ENCODE results near the gene MRPS27.
"Not testable (repeated sequence)": the region's sequence is repeated elsewhere in the genome, so short reads cannot be mapped to it uniquely, and the experiment has no call there.

The MRPS27 gene

GRCh38 chr5:72195581-72195980 is 124.5 kb downstream of the MRPS27 start:
- no peak for DNase-seq

GRCh38 chr5:72194846-72195245 is 125.2 kb downstream of the MRPS27 start:
- DNase-seq: no peak

- DNase-seq: no peak
Measured at GRCh38 chr5:72191404-72191803, 128.6 kb downstream of the MRPS27 start.

- DNase-seq: no peak
Measured at GRCh38 chr5:72189146-72189545, 130.9 kb downstream of the MRPS27 start.

GRCh38 chr5:72188166-72188565 is 131.9 kb downstream of the MRPS27 start:
- no peak for DNase-seq

GRCh38 chr5:72187388-72188075 is 132.5 kb downstream of the MRPS27 start:
- no peak for DNase-seq

GRCh38 chr5:72185496-72186329 is 134.3 kb downstream of the MRPS27 start:
- DNase-seq: no peak

GRCh38 chr5:72184408-72184807 is 135.6 kb downstream of the MRPS27 start:
- no peak for DNase-seq

GRCh38 chr5:72183101-72183520 is 136.9 kb downstream of the MRPS27 start:
- no peak for DNase-seq

GRCh38 chr5:72182686-72183085 is 137.4 kb downstream of the MRPS27 start:
- no peak for DNase-seq

- DNase-seq: no peak
Measured at GRCh38 chr5:72180925-72181324, 139.1 kb downstream of the MRPS27 start.

- no peak for DNase-seq
Measured at GRCh38 chr5:72179816-72180440, 140.1 kb downstream of the MRPS27 start.

- no peak for DNase-seq
Measured at GRCh38 chr5:72179028-72179815, 140.8 kb downstream of the MRPS27 start.

GRCh38 chr5:72177538-72177937 is 142.5 kb downstream of the MRPS27 start:
- no peak for DNase-seq

GRCh38 chr5:72172786-72173185 is 147.3 kb downstream of the MRPS27 start:
- DNase-seq: no peak

- DNase-seq: no peak
Measured at GRCh38 chr5:72171667-72172066, 148.4 kb downstream of the MRPS27 start.

- not testable (repeated sequence) for DNase-seq
Measured at GRCh38 chr5:72171181-72171580, 148.9 kb downstream of the MRPS27 start.

- DNase-seq: no peak
Measured at GRCh38 chr5:72170101-72170500, 149.9 kb downstream of the MRPS27 start.

Measured in activated CD4-positive, CD25-positive, alpha-beta regulatory T cell treated with anti-CD3 and anti-CD28 coated beads, Interleukin-2, amount 50 U/mL, for 72 hours (primary cell).